Kidney epithelial cell (primary cell): ENCODE data around the gene TAF4B. TPM values are rescaled to one million over a fixed set of nuclear protein-coding genes. Genes with fewer than 3 reads are reported as not detected.

ENCODE experiments used
- DNase-seq: peaks from one replicate; pipeline ENCODE4 v3.0.0-alpha.2; 2010; ENCODE audit warnings: low read depth
- H3K27me3 ChIP-seq: 2 replicates; pipeline ENCODE4 v1.6.0; 2011; ENCODE audit warnings: low read length; ENCODE audit not compliant: control insufficient read depth, insufficient read depth
- H3K36me3 ChIP-seq: 2 replicates; pipeline ENCODE4 v1.5.1; 2011; ENCODE audit warnings: low read length; ENCODE audit not compliant: control insufficient read depth, insufficient read depth
- H3K4me3 ChIP-seq: 2 replicates; pipeline ENCODE4 v1.5.1; 2011; ENCODE audit warnings: low read depth, mild to moderate bottlenecking, control low read depth, low read length
- total RNA-seq: library from RNA; depleted of rRNA; stranded (reverse); fragments of >200 nt; gene quantifications from 2 replicates; pipeline ENCODE4 v1.2.3, GENCODE V29; 2015
- TF ChIP-seq, protein P1 (sequence below): IDR thresholded peaks from 2 replicates; pipeline ENCODE4 v1.5.1; 2011; ENCODE audit warnings: mild to moderate bottlenecking, moderate library complexity, low read length, control low read depth, inconsistent platforms; ENCODE audit not compliant: insufficient read depth, poor library complexity, severe bottlenecking

Gene TAF4B
- total RNA-seq, 1 donor from 2014 or later, result 6.9 TPM

DNA sequence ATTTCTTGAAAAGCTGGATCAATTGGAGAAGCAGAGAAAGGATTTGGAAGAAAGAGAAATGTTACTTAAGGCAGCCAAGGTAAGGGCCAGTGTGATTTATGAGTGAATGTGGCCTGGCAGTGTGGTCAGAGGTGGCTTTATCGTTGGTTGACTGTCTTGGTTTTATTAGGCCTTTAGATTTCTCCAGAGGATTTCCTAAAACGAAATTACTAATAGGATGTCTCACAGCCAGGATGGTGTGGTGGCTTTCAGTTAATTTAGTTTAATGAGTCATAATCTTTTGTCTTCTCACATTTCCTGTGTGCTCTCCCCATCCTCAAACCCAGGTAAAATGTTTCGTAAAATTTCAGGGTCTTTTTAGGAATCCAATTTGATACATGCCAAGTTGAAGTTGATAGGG lies 100.8 kb downstream of the TAF4B start:
- Histone ChIP-seq H3K27me3 (no peaks in the 10 kb centered on the region), H3K4me3 (no peak overlapping the region), H3K36me3 (no peaks in the 10 kb centered on the region)
- TF ChIP-seq, protein P1, sequence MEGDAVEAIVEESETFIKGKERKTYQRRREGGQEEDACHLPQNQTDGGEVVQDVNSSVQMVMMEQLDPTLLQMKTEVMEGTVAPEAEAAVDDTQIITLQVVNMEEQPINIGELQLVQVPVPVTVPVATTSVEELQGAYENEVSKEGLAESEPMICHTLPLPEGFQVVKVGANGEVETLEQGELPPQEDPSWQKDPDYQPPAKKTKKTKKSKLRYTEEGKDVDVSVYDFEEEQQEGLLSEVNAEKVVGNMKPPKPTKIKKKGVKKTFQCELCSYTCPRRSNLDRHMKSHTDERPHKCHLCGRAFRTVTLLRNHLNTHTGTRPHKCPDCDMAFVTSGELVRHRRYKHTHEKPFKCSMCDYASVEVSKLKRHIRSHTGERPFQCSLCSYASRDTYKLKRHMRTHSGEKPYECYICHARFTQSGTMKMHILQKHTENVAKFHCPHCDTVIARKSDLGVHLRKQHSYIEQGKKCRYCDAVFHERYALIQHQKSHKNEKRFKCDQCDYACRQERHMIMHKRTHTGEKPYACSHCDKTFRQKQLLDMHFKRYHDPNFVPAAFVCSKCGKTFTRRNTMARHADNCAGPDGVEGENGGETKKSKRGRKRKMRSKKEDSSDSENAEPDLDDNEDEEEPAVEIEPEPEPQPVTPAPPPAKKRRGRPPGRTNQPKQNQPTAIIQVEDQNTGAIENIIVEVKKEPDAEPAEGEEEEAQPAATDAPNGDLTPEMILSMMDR, result no peak
- DNase-seq, result no peak

DNA sequence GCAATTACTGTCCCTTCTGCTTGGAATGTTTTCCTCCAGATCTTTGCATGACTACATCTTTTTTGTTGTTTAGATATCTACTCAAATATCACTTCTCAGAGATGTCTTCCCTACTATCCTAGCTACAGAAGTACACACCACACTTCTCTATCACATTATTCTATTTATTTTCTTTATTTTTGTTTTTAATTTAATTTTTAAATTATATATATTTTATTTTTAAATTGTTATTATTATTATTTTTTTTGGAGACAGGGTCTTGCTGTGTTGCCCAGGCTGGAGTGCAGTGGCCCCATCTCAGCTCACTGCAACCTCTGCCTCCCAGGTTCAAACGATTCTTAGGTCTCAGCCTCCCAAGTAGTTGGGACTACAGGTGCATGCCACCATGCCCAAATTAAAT lies 106.7 kb downstream of the TAF4B start:
- no peak for DNase-seq
- Histone ChIP-seq H3K27me3 (no peaks in the 10 kb centered on the region), H3K4me3 (no peak overlapping the region), H3K36me3 (no peaks in the 10 kb centered on the region)
- TF ChIP-seq, protein P1, result no peak

DNA sequence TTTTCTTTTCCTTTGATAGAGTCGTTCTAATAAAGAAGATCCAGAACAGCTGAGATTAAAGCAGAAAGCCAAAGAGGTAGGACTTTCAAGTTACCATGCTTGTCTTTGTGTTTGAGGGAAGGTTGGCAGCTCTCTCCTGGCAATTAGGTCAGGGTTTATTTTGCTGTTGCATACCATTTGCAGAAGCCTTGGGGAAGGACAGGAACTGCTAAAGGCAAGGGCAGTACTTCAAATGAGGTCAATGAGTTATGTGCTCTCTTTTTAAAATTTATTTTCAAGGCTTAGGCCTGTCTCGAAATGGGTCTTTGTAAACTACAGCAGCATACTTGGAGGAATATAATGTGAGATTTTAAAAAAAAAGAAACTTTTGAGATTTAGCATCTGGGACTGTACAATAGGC lies 108.9 kb downstream of the TAF4B start:
- no peak for DNase-seq
- TF ChIP-seq, protein P1, result no peak
- no peaks in the 10 kb centered on the region for H3K27me3 ChIP-seq
- H3K4me3 ChIP-seq, result no peak overlapping the region
- H3K36me3 ChIP-seq, result no peaks in the 10 kb centered on the region

DNA sequence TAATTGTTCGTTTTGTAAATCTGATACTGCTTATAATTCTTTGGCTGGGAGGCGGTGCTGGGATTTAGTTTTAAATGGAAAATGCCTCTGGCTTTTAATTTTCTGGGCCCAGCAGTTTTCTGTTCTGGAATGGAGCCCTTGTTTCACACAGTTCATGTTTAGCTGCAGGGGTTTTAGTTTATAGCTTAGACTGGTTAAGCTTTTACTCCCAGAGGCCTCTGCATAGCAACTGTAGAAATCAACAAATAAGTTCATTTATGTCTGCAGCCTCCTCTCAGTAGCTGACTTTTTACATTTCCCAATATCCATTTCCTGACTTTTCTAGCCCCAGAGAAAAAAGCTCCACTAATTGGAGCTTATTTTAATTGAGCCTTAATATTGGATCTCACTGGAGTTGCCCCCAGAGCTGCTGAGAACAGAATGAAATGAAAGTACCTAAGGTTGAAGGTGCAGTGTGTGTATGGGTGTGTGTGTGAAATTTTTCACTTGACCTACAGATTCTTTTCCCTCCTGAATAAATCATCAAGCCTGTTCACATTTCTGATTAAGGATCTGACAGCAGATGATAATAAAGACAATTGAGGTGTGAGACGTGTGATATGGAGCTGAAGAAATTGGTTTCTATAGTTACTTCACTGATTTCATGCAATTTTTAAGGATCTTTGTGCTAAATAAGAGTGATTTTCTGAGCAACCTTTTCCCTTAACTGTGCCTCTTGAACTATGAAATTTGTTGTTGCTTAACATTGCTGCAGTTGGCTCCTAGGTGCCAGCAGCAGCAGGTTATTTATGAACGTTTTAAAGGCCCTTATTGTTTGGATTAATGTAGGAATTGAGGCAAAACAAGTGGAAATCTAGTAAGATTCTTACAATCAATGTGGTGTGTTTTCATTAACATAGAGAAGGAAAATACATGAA lies 109.6 kb downstream of the TAF4B start:
- no peaks in the 10 kb centered on the region for H3K27me3 ChIP-seq
- H3K36me3 ChIP-seq, result no peaks in the 10 kb centered on the region
- TF ChIP-seq, protein P1, result no peak
- DNase-seq, result no peak
- no peak overlapping the region for H3K4me3 ChIP-seq

DNA sequence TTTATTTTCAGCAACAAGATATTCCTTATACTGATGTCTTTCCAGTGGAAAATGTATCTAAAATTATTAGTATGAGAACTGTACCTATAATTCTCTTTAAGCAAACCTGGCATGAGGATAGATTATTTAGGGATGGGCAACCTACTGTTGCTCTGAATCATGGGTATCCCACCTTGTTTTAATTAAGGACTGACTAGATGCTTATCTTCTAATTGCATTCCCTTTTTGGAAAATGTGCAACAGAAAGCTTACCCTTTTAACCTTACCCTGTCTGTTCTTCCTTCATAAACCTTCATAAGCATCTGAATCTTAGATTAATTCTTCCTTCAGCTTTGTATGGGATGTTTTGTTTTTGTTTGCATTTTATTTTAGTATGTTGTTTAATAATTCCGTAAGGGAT lies 110.3 kb downstream of the TAF4B start:
- H3K4me3 ChIP-seq, result no peak overlapping the region
- TF ChIP-seq, protein P1, result no peak
- no peaks in the 10 kb centered on the region for H3K27me3 ChIP-seq
- H3K36me3 ChIP-seq, result no peaks in the 10 kb centered on the region
- no peak for DNase-seq
